ENCODE data around the gene ANKLE2.
"Not testable (repeated sequence)": the region's sequence is repeated elsewhere in the genome, so short reads cannot be mapped to it uniquely, and the experiment has no call there.

The ANKLE2 gene

GRCh38 chr12:132771126-132771838, 9.7 kb upstream of the ANKLE2 start:
- no peak for DNase-seq (ENCODE audit: extremely low read depth, low read depth)
- TF ChIP-seq, protein P1, sequence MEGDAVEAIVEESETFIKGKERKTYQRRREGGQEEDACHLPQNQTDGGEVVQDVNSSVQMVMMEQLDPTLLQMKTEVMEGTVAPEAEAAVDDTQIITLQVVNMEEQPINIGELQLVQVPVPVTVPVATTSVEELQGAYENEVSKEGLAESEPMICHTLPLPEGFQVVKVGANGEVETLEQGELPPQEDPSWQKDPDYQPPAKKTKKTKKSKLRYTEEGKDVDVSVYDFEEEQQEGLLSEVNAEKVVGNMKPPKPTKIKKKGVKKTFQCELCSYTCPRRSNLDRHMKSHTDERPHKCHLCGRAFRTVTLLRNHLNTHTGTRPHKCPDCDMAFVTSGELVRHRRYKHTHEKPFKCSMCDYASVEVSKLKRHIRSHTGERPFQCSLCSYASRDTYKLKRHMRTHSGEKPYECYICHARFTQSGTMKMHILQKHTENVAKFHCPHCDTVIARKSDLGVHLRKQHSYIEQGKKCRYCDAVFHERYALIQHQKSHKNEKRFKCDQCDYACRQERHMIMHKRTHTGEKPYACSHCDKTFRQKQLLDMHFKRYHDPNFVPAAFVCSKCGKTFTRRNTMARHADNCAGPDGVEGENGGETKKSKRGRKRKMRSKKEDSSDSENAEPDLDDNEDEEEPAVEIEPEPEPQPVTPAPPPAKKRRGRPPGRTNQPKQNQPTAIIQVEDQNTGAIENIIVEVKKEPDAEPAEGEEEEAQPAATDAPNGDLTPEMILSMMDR (IDR thresholded peaks at IDR 0.05; ENCODE audit: low read depth, low read length), result no peak

DNA sequence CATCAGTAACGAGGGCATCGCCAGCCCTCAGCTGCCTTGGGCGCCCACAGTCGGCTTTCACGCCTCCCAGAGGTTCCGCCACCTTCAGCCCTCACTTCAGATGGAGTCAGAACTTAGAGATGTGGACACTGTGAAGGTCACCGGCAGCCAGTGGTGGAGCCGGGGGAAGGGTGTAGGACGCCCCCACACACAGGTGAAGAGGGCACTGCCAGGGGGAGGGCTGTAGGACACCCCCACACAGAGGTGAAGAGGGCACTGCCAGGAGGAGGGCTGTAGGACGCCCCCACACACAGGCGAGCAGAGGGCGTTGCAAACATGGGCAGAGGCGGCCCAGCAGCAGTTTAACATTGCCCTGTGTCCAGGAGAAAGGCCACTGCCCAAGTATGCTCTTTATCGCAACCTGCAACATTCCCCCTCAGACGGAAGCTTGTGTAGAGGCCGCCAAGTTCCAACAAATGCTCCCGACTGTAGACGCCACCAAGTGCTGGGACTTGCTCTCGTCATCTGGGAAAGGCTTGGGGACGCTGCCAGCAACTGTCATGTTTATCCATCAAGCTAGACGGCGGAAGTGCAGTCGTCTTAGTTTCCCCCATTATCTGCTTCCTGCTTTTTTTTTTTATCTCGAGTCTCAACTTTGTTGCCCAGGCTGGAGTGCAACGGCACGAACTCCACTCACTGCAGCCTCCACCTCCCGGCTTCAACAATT, 4.9 kb upstream of the ANKLE2 start:
- TF ChIP-seq, protein P1 (IDR thresholded peaks at IDR 0.05; ENCODE audit: low read depth, low read length), result no peak
- no peak for DNase-seq (ENCODE audit: extremely low read depth, low read depth)

GRCh38 chr12:132765361-132765760, 3.7 kb upstream of the ANKLE2 start:
- TF ChIP-seq, protein P1 (IDR thresholded peaks at IDR 0.05; ENCODE audit: low read depth, low read length), result no peak
- no peak for DNase-seq (ENCODE audit: extremely low read depth, low read depth)

GRCh38 chr12:132764231-132764630, 2.6 kb upstream of the ANKLE2 start:
- TF ChIP-seq, protein P1 (IDR thresholded peaks at IDR 0.05; ENCODE audit: low read depth, low read length), result no peak
- no peak for DNase-seq (ENCODE audit: extremely low read depth, low read depth)

GRCh38 chr12:132761921-132762583, 420 bp upstream of the ANKLE2 start:
- DNase-seq (ENCODE audit: extremely low read depth, low read depth), result peak; percentile 73

DNA sequence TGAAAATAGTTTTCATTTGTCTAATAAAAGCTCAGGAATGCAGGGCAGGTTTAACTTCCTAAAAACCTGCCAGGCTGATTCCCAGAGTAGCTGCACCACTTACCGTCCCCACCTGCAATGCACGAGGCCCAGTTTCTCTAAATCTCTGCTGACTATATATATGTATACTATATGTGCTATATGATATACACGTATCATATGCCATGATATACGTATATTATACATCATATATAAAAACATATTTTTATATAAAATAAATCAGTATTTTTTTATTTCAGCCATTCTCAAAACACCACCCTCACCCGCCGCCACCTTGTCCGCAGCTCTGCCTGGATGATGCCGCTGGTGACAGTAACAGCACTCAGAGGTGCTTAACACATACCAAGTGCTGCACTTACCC, 2.3 kb downstream of the ANKLE2 start:
- TF ChIP-seq, protein P1 (IDR thresholded peaks at IDR 0.05; ENCODE audit: low read depth, low read length), result no peak
- DNase-seq (ENCODE audit: extremely low read depth, low read depth), result no peak

More at GRCh38 chr12:132761921-132762583, 420 bp upstream of the ANKLE2 start:
- TF ChIP-seq, protein P1 (IDR thresholded peaks at IDR 0.05; ENCODE audit: low read depth, low read length), result no peak

DNA sequence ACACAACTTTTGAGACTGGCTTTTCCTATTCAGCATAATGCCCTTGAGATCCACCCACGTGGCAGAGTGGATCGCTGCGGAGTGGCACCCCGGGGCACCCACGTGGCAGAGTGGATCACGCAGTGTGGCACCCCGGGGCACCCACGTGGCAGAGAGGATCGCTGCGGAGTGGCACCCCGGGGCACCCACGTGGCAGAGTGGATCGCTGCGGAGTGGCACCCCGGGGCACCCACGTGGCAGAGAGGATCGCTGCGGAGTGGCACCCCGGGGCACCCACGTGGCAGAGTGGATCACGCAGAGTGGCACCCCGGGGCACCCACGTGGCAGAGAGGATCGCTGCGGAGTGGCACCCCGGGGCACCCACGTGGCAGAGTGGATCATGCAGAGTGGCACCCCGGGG, 2.8 kb downstream of the ANKLE2 start:
- not testable (repeated sequence) for DNase-seq (ENCODE audit: extremely low read depth, low read depth)
